Endodermal cell (in vitro differentiated cells): ENCODE data around the gene DDX39A. TPM values are rescaled to one million over a fixed set of nuclear protein-coding genes. Genes with fewer than 3 reads are reported as not detected.

Source experiments
- DNase-seq: peaks from one replicate; pipeline ENCODE4 v3.0.0-alpha.2; 2017
- H3K27ac ChIP-seq: 2 replicates; pipeline ENCODE4 v1.5.1; 2013; ENCODE audit warnings: mild to moderate bottlenecking, low read depth, low read length, moderate library complexity
- H3K27me3 ChIP-seq: 2 replicates; pipeline ENCODE4 v1.6.1; 2013; ENCODE audit warnings: mild to moderate bottlenecking, low read length, moderate library complexity; ENCODE audit not compliant: insufficient read depth, control insufficient read depth, poor library complexity, severe bottlenecking
- H3K36me3 ChIP-seq: 2 replicates; pipeline ENCODE4 v1.7.0; 2013; ENCODE audit warnings: mild to moderate bottlenecking, low read length, moderate library complexity; ENCODE audit not compliant: control insufficient read depth, insufficient read depth
- H3K4me1 ChIP-seq: one replicate; pipeline ENCODE4 v1.7.0; 2013; ENCODE audit warnings: low read length; ENCODE audit not compliant: control insufficient read depth, insufficient read depth
- H3K4me3 ChIP-seq: 2 replicates; pipeline ENCODE4 v1.5.1; 2013; ENCODE audit warnings: mild to moderate bottlenecking, low read length, moderate library complexity
- H3K9ac ChIP-seq: 2 replicates; pipeline ENCODE4 v1.6.1; 2013; ENCODE audit warnings: mild to moderate bottlenecking, low read length, moderate library complexity; ENCODE audit not compliant: poor library complexity, severe bottlenecking; ENCODE audit errors: extremely low read depth
- H3K9me3 ChIP-seq: 2 replicates; pipeline ENCODE4 v1.6.1; 2013; ENCODE audit warnings: mild to moderate bottlenecking, low read length, moderate library complexity; ENCODE audit not compliant: control insufficient read depth
- H3K27ac Mint-ChIP-seq: 2 replicates; pipeline ENCODE4 v1.8.0; 2020; ENCODE audit warnings: mixed read lengths
- H3K27me3 Mint-ChIP-seq: 2 replicates; pipeline ENCODE4 v1.8.0; 2021; ENCODE audit warnings: mild to moderate bottlenecking, mixed read lengths; ENCODE audit not compliant: insufficient read depth
- H3K36me3 Mint-ChIP-seq: 2 replicates; pipeline ENCODE4 v1.8.0; 2020; ENCODE audit warnings: low read depth, mixed read lengths
- H3K4me1 Mint-ChIP-seq: 2 replicates; pipeline ENCODE4 v1.8.0; 2020; ENCODE audit warnings: mixed read lengths
- H3K4me3 Mint-ChIP-seq: 2 replicates; pipeline ENCODE4 v1.8.0; 2020; ENCODE audit warnings: mild to moderate bottlenecking, moderate library complexity, mixed read lengths
- H3K9me3 Mint-ChIP-seq: 2 replicates; pipeline ENCODE4 v1.8.0; 2020; ENCODE audit warnings: mild to moderate bottlenecking, mixed read lengths
- WGBS, 2 experiments: methylation state at CpG; one replicate each; pipeline versions ENCODE4 v1.1.5 to v1.1.7; 2013; ENCODE audit warnings: missing lambda C conversion rate in 2 of 2, mixed read lengths in 1 of 2; ENCODE audit not compliant: insufficient coverage in 1 of 2, insufficient read length in 1 of 2; 5-methylcytosine and 5-hydroxymethylcytosine counted together
- total RNA-seq, 2 donors: library from RNA; stranded (reverse); fragmentation: NEBNext Ultra II Directional in 1 of 2; extraction: Animal tissue kit (Norgen Biotek cat#: 25700) in 1 of 2; gene quantifications; 2 replicates in 1 of 2; 3 replicates in 1 of 2; pipeline ENCODE4 v1.2.1, GENCODE V29; 2021
- TF ChIP-seq, protein P1 (sequence below): fragments of 200-600 bp; sonication (generic); conservative IDR thresholded peaks from 2 replicates; pipeline ENCODE4 v1.5.0; 2021; ENCODE audit warnings: antibody characterized with exemption, mild to moderate bottlenecking

DDX39A gene
- total RNA-seq, 2 donors from 2014 or later = 82.5 to 86.1 TPM

DNA sequence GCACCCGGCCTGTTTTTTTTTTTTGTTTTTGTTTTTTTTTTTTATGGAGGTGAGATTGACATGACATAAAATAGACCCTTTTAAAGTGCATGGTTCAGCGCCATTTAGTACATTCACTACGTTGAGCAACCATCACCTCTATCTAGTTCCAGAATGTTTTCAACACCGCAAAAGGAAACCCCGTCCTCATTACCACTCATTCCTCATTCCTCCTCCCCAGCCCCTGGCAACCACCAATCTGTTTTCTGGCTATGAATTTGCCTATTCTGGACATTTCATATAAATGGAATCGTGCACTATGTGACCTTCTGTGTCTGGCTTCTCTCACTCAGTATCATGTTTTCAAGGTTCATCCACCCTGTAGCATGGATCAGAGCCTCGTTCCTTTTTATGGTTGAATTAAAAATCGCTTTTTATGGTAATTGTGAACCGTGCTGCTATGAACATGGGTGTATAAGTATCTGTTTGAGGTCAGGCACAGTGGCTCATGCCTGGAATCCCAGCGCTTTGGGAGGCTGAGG, 47.8 kb downstream of the DDX39A start:
- Histone ChIP-seq H3K27ac (no peak overlapping the region), H3K4me1 (no peaks in the 10 kb centered on the region), H3K4me3 (no peak overlapping the region), H3K36me3 (no peaks in the 10 kb centered on the region), H3K9ac (no peak overlapping the region), H3K9me3 (no peaks in the 10 kb centered on the region), H3K27me3 (no peaks in the 10 kb centered on the region)
- H3K27ac Mint-ChIP-seq = no peak overlapping the region
- peaks cover 3% of the 10 kb centered on the region for H3K4me1 Mint-ChIP-seq
- 95% methylated on average over 6 to 10 of the region's 10 CpGs for WGBS, 2 experiments
- no peaks in the 10 kb centered on the region for H3K9me3 Mint-ChIP-seq
- TF ChIP-seq, protein P1, sequence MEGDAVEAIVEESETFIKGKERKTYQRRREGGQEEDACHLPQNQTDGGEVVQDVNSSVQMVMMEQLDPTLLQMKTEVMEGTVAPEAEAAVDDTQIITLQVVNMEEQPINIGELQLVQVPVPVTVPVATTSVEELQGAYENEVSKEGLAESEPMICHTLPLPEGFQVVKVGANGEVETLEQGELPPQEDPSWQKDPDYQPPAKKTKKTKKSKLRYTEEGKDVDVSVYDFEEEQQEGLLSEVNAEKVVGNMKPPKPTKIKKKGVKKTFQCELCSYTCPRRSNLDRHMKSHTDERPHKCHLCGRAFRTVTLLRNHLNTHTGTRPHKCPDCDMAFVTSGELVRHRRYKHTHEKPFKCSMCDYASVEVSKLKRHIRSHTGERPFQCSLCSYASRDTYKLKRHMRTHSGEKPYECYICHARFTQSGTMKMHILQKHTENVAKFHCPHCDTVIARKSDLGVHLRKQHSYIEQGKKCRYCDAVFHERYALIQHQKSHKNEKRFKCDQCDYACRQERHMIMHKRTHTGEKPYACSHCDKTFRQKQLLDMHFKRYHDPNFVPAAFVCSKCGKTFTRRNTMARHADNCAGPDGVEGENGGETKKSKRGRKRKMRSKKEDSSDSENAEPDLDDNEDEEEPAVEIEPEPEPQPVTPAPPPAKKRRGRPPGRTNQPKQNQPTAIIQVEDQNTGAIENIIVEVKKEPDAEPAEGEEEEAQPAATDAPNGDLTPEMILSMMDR = no peak
- H3K4me3 Mint-ChIP-seq = no peak overlapping the region
- no peaks in the 10 kb centered on the region for H3K36me3 Mint-ChIP-seq
- no peak for DNase-seq
- no peaks in the 10 kb centered on the region for H3K27me3 Mint-ChIP-seq

- Histone ChIP-seq H3K27me3 (no peaks in the 10 kb centered on the region), H3K4me1 (no peaks in the 10 kb centered on the region), H3K9me3 (no peaks in the 10 kb centered on the region), H3K4me3 (no peak overlapping the region), H3K36me3 (no peaks in the 10 kb centered on the region), H3K9ac (no peak overlapping the region), H3K27ac (no peak overlapping the region)
- H3K9me3 Mint-ChIP-seq = no peaks in the 10 kb centered on the region
- H3K27me3 Mint-ChIP-seq = no peaks in the 10 kb centered on the region
- TF ChIP-seq, protein P1 = no peak
- H3K36me3 Mint-ChIP-seq = no peaks in the 10 kb centered on the region
- WGBS, 2 experiments = 86 to 92% methylated on average over 4 of the region's 4 CpGs
- no peak overlapping the region for H3K27ac Mint-ChIP-seq
- no peak overlapping the region for H3K4me3 Mint-ChIP-seq
- peaks cover 3% of the 10 kb centered on the region for H3K4me1 Mint-ChIP-seq
- no peak for DNase-seq
Measured at GRCh38 chr19:14370940-14371280, 48.2 kb downstream of the DDX39A start.

DNA sequence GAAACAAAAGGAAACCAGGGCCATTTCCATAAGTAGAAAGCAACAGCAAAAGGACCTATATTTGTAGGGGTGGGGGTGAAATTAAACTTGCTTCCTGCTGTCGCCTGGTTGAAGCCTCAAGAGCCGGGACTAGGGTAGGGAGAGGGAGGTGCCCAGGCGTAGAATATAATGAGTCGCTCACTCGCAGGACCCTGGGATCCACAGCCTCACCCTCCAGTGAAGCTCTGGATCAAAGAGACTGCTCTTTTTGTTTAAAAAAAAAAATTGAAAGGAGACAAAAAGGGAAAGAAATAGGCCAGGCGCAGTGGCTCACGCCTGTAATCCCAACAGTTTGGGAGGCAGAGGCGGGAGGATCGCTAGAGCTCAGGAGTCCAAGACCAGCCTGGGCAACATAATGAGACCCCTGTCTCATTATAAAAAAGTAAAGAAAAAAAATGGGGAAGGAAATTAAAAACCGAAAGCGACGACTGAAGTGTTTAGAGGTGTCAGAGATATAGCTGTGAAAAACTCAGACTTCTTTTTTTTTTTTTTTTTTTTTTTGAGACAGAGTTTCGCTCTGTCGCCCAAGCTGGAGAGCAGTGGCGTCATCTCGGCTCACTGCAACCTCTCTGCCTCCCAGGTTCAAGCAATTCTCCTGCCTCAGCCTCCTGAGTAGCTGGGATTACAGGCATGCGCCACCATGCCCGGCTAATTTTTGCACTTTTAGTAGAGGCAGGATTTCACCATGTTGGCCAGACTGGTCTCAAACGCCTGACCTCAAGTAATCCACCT, 48.8 kb downstream of the DDX39A start:
- peaks cover 3% of the 10 kb centered on the region for H3K4me1 Mint-ChIP-seq
- no peaks in the 10 kb centered on the region for H3K36me3 ChIP-seq
- 85 to 87% methylated on average over 14 to 19 of the region's 19 CpGs for WGBS, 2 experiments

More for the DNA sequence above, 48.8 kb downstream of the DDX39A start:
- H3K9me3 ChIP-seq = no peaks in the 10 kb centered on the region
- no peaks in the 10 kb centered on the region for H3K4me1 ChIP-seq
- no peak for DNase-seq
- Mint-ChIP-seq H3K36me3 (no peaks in the 10 kb centered on the region), H3K9me3 (no peaks in the 10 kb centered on the region), H3K4me3 (no peak overlapping the region), H3K27me3 (no peaks in the 10 kb centered on the region), H3K27ac (no peak overlapping the region)
- TF ChIP-seq, protein P1 = no peak
- H3K27me3 ChIP-seq = no peaks in the 10 kb centered on the region
- no peak overlapping the region for H3K4me3 ChIP-seq
- H3K27ac ChIP-seq = no peak overlapping the region
- no peak overlapping the region for H3K9ac ChIP-seq
